Gastrocnemius medialis (tissue), 4 donors: ENCODE data around the gene BST2.

ENCODE experiments used
- POLR2A ChIP-seq, 2 donors: fragments of 450-650 bp; IDR thresholded peaks; one replicate each; pipeline ENCODE4 v1.6.1; 2017; ENCODE audit warnings: antibody characterized with exemption in 2 of 2, mild to moderate bottlenecking in 2 of 2, moderate library complexity in 2 of 2
- TF ChIP-seq, protein P1 (sequence below), 5 experiments: fragments of 450-650 bp in 3 of 5; fragments of 200-600 bp in 2 of 5; sonication (generic) in 2 of 5; IDR thresholded peaks in 4 of 5; conservative IDR thresholded peaks in 1 of 5; 1 replicate in 4 of 5; 2 replicates in 1 of 5; pipeline ENCODE4 v1.5.1; 2016 to 2019; ENCODE audit warnings: antibody characterized with exemption in 5 of 5, mild to moderate bottlenecking in 3 of 5, moderate library complexity in 3 of 5

DNA sequence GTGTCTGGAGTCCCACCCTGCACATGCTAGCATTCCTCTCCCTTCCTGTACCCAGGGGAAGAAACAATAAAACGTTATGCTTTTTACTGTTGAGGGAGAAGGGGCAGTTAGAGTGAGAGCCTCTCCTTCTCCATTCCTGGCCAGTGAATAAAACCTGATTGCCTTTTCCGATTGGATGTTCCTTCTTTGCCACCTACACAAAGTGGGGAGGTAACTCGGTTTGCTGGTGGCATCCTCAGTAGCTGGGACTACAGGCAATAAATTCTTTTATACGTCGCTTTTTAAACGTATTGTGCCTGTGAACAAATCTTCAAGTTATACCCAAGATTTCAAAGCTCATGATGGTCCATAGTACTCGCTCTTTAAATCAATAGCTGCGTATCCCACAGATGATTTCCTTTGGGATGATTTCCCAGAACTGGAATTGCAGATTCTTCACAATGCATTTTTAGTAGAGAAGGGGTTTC, 13.8 kb upstream of the BST2 start:
- TF ChIP-seq POLR2A (IDR thresholded peaks at IDR 0.05), result no peak
- TF ChIP-seq, protein P1, sequence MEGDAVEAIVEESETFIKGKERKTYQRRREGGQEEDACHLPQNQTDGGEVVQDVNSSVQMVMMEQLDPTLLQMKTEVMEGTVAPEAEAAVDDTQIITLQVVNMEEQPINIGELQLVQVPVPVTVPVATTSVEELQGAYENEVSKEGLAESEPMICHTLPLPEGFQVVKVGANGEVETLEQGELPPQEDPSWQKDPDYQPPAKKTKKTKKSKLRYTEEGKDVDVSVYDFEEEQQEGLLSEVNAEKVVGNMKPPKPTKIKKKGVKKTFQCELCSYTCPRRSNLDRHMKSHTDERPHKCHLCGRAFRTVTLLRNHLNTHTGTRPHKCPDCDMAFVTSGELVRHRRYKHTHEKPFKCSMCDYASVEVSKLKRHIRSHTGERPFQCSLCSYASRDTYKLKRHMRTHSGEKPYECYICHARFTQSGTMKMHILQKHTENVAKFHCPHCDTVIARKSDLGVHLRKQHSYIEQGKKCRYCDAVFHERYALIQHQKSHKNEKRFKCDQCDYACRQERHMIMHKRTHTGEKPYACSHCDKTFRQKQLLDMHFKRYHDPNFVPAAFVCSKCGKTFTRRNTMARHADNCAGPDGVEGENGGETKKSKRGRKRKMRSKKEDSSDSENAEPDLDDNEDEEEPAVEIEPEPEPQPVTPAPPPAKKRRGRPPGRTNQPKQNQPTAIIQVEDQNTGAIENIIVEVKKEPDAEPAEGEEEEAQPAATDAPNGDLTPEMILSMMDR (IDR thresholded peaks at IDR 0.05 in 4 of 5, conservative IDR thresholded peaks at IDR 0.05 in 1 of 5), result no peak
